ENCODE data around the gene CDIP1. TPM values are rescaled to one million over a fixed set of nuclear protein-coding genes. Genes with fewer than 3 reads are reported as not detected.

Gene CDIP1
- total and polyA plus RNA-seq, 2 of the 8 experiments (the other 6 are each of a cell fraction or from before 2014, with no cell fraction given): 56.6 to 76.3 TPM

GRCh38 chr16:4475880-4476788, 62.4 kb downstream of the CDIP1 start, which contains the start of gene HMOX2 (continued):
- TF ChIP-seq, protein P1, sequence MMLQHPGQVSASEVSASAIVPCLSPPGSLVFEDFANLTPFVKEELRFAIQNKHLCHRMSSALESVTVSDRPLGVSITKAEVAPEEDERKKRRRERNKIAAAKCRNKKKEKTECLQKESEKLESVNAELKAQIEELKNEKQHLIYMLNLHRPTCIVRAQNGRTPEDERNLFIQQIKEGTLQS (IDR thresholded peaks at IDR 0.05; ENCODE audit: insufficient read depth, low read depth, low read length): no peak
- TF ChIP-seq RAD21 (IDR thresholded peaks at IDR 0.05 in 1 of 2, conservative IDR thresholded peaks at IDR 0.05 in 1 of 2; ENCODE audit: low read depth in 2 of 2, low read length in 2 of 2): peak; percentile 16 to 22; a peak in 2 of 4 replicates
- TF ChIP-seq FOSL1 (IDR thresholded peaks at IDR 0.05; ENCODE audit: insufficient read depth, low read depth, low read length): peak; percentile 63; the same call in 1 of the 2 replicates
- TF ChIP-seq KDM4A (IDR thresholded peaks at IDR 0.05; ENCODE audit: low read depth, low read length, severe bottlenecking): peak; percentile 99
- TF ChIP-seq CBX5 (IDR thresholded peaks at IDR 0.05; ENCODE audit: low read depth, low read length): no peak

Data from H1 (cell line).